ENCODE results near the gene ERCC1. TPM values are rescaled to one million over a fixed set of nuclear protein-coding genes. Genes with fewer than 3 reads are reported as not detected.

The ERCC1 gene
- total and polyA plus RNA-seq, 2 of the 13 experiments (the other 11 are each of a cell fraction or from before 2014, with no cell fraction given): 40.0 to 66.4 TPM

- 98% methylated on average over 8 of the region's 8 CpGs for WGBS (ENCODE audit: low lambda C conversion rate)
- ChIA-PET POLR2A (no interaction called here), CTCF (ENCODE audit: low intra/inter-chr PET ratio, low total read pairs) (no interaction called here)
- Histone ChIP-seq H3K4me2 (ENCODE audit: low read depth, low read length) (no peak overlapping the region), H3K27me3 (ENCODE audit: control insufficient read depth in 1 of 2, insufficient read depth in 2 of 2, low read length in 2 of 2) (no peaks in the 10 kb centered on the region), H3K4me3 (replicated peaks in 1 of 3; ENCODE audit: insufficient read depth in 1 of 3, low read depth in 2 of 3, low read length in 3 of 3) (no peak overlapping the region), H3K4me1 (ENCODE audit: insufficient read depth, low read length) (no peaks in the 10 kb centered on the region), H3K9ac (ENCODE audit: insufficient read depth, low read depth, low read length) (no peak overlapping the region), H2AFZ (ENCODE audit: low read length) (no peak overlapping the region), H4K20me1 (ENCODE audit: insufficient read depth, low read length) (no peaks in the 10 kb centered on the region), H3K27ac (ENCODE audit: extremely low read length, insufficient read depth, low read length) (no peak overlapping the region), H3K79me2 (ENCODE audit: insufficient read depth, low read length) (no peaks in the 10 kb centered on the region), H3K36me3 (replicated peaks in 1 of 2; ENCODE audit: control insufficient read depth in 1 of 2, insufficient read depth in 2 of 2, low read length in 2 of 2) (peaks cover 8 to 16% of the 10 kb centered on the region in 2 experiments; a peak in 3 of 5 replicates), H3K9me3 (ENCODE audit: low read length) (no peaks in the 10 kb centered on the region)
- ATAC-seq (no peak), DNase-seq (ENCODE audit: low spot score) (no peak), FAIRE-seq (no peak)
- in situ Hi-C loops (cut with HindIII; ENCODE audit: extremely low pct_ligation_motif_present, low pct_unique_long_range_greater_than_20kb): no loop called here
- intact Hi-C loops (cut with micrococcal nuclease; ENCODE audit: unreplicated experiment): no loop called here
- no TSS peak for BruUV-seq (replicated peaks)
- TF ChIP-seq ZZZ3 (CRISPR knock-in tag; IDR thresholded peaks at IDR 0.05; ENCODE audit: borderline replicate concordance) (no peak), LRRFIP1 (CRISPR knock-in tag; conservative IDR thresholded peaks at IDR 0.05) (no peak), ZNF569 (CRISPR knock-in tag; IDR thresholded peaks at IDR 0.05; ENCODE audit: borderline replicate concordance) (no peak), RBAK (CRISPR knock-in tag; IDR thresholded peaks at IDR 0.05) (no peak), GABPA (IDR thresholded peaks at IDR 0.05; ENCODE audit: low read depth, low read length) (no peak), GABPA (CRISPR knock-in tag; IDR thresholded peaks at IDR 0.05; ENCODE audit: low read depth) (no peak), RXRA (CRISPR knock-in tag; IDR thresholded peaks at IDR 0.05) (no peak), U2AF2 (IDR thresholded peaks at IDR 0.05; ENCODE audit: low read depth, low read length) (no peak), ZFP41 (CRISPR knock-in tag; IDR thresholded peaks at IDR 0.05; ENCODE audit: borderline replicate concordance) (no peak), HOXA9 (CRISPR knock-in tag; IDR thresholded peaks at IDR 0.05; ENCODE audit: borderline replicate concordance) (no peak), ZNF407 (CRISPR knock-in tag; IDR thresholded peaks at IDR 0.05; ENCODE audit: not compliant biosample characterization) (no peak), ZNF484 (CRISPR knock-in tag; IDR thresholded peaks at IDR 0.05; ENCODE audit: borderline replicate concordance, low read depth) (no peak), SMAD1 (CRISPR knock-in tag; IDR thresholded peaks at IDR 0.05; ENCODE audit: borderline replicate concordance, low read depth) (no peak)
Observed at GRCh38 chr19:45414468-45414867, 9.2 kb downstream of the ERCC1 start.
